ENCODE measurements around the gene SPHK1.

- no peak for TF ChIP-seq EZH2 (IDR thresholded peaks at IDR 0.05; ENCODE audit: borderline replicate concordance, insufficient read depth, low read length, poor library complexity, severe bottlenecking)
- TF ChIP-seq POLR2AphosphoS5 (IDR thresholded peaks at IDR 0.05) = no peak
- TF ChIP-seq RAD21 (conservative IDR thresholded peaks at IDR 0.05) = no peak
Observed at GRCh38 chr17:76432712-76433336, 48.4 kb downstream of the SPHK1 start.

All from neural cell (in vitro differentiated cells).